Brain microvascular endothelial cell (primary cell): ENCODE measurements around the gene GRID2.

ENCODE experiments used
- DNase-seq: peaks from one replicate; pipeline ENCODE4 v3.0.0-alpha.2; 2020
- H3K27ac ChIP-seq: fragments of 250-450 bp; sonication (Bioruptor Pico); 2 replicates; pipeline ENCODE4 v1.5.1; 2020; ENCODE audit warnings: mild to moderate bottlenecking, moderate library complexity
- H3K27me3 ChIP-seq: fragments of 250-450 bp; sonication (Bioruptor Pico); replicated peaks from 2 replicates; pipeline ENCODE4 v1.5.1; 2020; ENCODE audit warnings: mild to moderate bottlenecking
- H3K36me3 ChIP-seq: fragments of 250-450 bp; sonication (Bioruptor Pico); replicated peaks from 2 replicates; pipeline ENCODE4 v1.5.1; 2020; ENCODE audit warnings: mild to moderate bottlenecking
- H3K4me3 ChIP-seq: 2 replicates; pipeline ENCODE4 v1.5.1; 2011; ENCODE audit warnings: low read depth, mild to moderate bottlenecking, control low read depth, low read length, moderate library complexity
- CTCF ChIP-seq: IDR thresholded peaks from 2 replicates; pipeline ENCODE4 v1.5.1; 2011; ENCODE audit warnings: low read depth, mild to moderate bottlenecking, moderate library complexity, low read length, control low read depth, inconsistent platforms; ENCODE audit errors: missing control alignments
- in situ Hi-C: cut with HindIII; loops from 2 replicates; pipeline ENCODE4 v1.10.0; 2017; ENCODE audit warnings: low sequenced_read_pairs, low pct_ligation_motif_present

GRID2 gene

GRCh38 chr4:92461732-92462131 is 158.0 kb downstream of the GRID2 start:
- no peak for DNase-seq
- no peak overlapping the region for H3K4me3 ChIP-seq
- in situ Hi-C loops: no loop called here
- H3K27ac ChIP-seq: no peak overlapping the region
- H3K27me3 ChIP-seq: no peaks in the 10 kb centered on the region
- TF ChIP-seq CTCF: no peak
- H3K36me3 ChIP-seq: no peaks in the 10 kb centered on the region

- H3K4me3 ChIP-seq: no peak overlapping the region
- DNase-seq: no peak
- no peaks in the 10 kb centered on the region for H3K27me3 ChIP-seq
- no peaks in the 10 kb centered on the region for H3K36me3 ChIP-seq
- H3K27ac ChIP-seq: no peak overlapping the region
- in situ Hi-C loops: no loop called here
- no peak for TF ChIP-seq CTCF
Observed at GRCh38 chr4:92477298-92477697, 173.5 kb downstream of the GRID2 start.

- no peak for TF ChIP-seq CTCF
- H3K27me3 ChIP-seq: no peaks in the 10 kb centered on the region
- in situ Hi-C loops: no loop called here
Observed at GRCh38 chr4:92483341-92483740, 179.6 kb downstream of the GRID2 start.

GRCh38 chr4:92488496-92488895 is 184.7 kb downstream of the GRID2 start:
- Histone ChIP-seq H3K27ac (no peak overlapping the region), H3K27me3 (no peaks in the 10 kb centered on the region), H3K4me3 (no peak overlapping the region), H3K36me3 (no peaks in the 10 kb centered on the region)
- no peak for DNase-seq
- in situ Hi-C loops: no loop called here
- no peak for TF ChIP-seq CTCF

More at GRCh38 chr4:92483341-92483740, 179.6 kb downstream of the GRID2 start:
- H3K4me3 ChIP-seq: no peak overlapping the region
- H3K36me3 ChIP-seq: no peaks in the 10 kb centered on the region
- no peak overlapping the region for H3K27ac ChIP-seq
- DNase-seq: no peak

DNA sequence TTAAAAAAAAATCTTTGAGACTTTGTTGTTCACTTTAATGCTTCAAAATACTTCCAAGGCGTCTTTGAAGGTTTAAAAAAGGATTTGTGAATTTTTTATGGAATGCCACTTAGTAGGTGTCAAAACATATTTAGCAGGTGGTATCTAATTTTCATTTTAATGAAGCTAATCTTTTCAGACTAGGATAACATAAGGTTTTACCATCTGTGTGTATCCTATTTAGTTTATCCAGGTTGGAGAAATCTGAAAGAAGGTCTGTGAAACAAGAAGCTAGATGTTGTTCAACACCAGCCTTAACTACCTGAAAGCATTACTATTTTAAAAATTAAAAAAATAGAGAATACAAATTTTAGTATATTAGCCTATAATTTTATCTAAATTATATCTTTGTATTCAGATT is 193.4 kb downstream of the GRID2 start:
- H3K4me3 ChIP-seq: no peak overlapping the region
- TF ChIP-seq CTCF: no peak
- no peak for DNase-seq
- no peaks in the 10 kb centered on the region for H3K36me3 ChIP-seq
- H3K27me3 ChIP-seq: no peaks in the 10 kb centered on the region
- no peak overlapping the region for H3K27ac ChIP-seq
- in situ Hi-C loops: no loop called here

DNA sequence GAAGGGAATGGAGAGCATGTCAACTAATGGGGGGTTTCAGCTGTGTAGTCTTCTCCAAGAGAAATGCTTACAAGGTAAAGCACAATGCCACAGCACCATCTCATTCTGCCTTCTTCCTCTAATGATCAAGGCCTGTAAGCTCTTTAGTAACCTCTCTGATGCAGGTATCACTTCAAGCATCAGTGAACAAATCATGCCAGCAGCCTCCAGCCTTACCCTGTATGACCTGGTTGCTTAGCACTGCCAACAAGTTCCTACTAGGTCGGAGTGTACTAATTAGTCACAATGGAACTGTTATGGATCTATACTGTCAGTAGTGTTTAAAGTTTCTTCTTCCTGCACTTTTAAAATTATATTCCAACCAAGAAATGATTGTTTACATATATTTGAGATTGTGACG is 197.7 kb downstream of the GRID2 start:
- no peaks in the 10 kb centered on the region for H3K36me3 ChIP-seq
- H3K27me3 ChIP-seq: no peaks in the 10 kb centered on the region
- H3K4me3 ChIP-seq: no peak overlapping the region
- in situ Hi-C loops: no loop called here
- no peak overlapping the region for H3K27ac ChIP-seq
- DNase-seq: no peak
- no peak for TF ChIP-seq CTCF
